ENCODE measurements around the gene BTBD2. TPM values are rescaled to one million over a fixed set of nuclear protein-coding genes. Genes with fewer than 3 reads are reported as not detected.

Gene BTBD2
- total and polyA plus RNA-seq, 2 of the 13 experiments (the other 11 are each of a cell fraction or from before 2014, with no cell fraction given): 28.1 to 45.3 TPM

DNA sequence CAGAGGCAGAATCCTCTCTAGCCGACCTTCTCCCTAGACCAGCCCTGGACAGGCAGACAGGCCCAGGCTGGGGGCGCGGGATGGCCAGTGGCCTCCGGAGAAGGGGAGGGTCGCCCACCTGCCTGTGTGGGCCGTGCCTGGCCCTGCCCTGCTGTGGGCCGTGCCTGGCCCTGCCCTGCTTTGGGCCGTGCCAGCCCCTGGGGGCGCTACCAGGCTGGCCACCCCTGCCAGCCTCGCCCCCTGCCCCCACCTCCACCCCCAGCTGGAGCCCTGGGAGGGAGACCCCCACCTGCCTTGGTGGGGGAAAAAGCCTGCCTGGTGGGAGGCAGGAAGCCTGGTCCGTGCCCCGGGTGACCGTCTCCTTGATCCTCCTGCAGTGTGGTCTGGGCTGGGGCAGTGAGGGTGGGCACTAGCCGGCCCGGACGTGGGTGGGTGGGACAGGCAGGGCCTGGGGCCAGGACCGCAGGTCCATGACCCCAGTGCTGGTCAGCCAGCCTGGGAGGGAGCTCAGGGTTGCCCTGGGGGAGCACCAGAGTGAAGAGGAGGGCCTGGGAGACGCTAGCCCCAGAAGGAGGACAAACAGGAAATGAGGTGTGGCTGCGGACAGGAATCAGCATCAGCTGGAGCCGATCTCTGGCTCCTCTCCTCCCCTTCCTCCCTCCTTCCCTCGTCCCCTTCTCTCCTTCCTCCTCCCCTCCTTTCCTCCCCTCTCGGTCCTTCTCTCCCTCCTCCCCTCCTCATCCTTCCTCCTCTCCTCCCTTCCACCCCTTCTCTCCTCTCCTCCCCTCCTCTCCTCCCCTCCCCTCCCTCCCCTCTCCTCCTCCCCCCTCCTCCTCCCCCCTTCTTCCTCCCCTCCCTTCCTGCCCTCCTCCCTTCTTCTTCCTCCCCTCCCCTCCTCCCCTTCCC is 40.7 kb upstream of the BTBD2 start (continued):
- TF ChIP-seq MXD4 (CRISPR knock-in tag; IDR thresholded peaks at IDR 0.05): no peak
- TF ChIP-seq ZBTB42 (CRISPR knock-in tag; IDR thresholded peaks at IDR 0.05): no peak
- TF ChIP-seq, protein P1, sequence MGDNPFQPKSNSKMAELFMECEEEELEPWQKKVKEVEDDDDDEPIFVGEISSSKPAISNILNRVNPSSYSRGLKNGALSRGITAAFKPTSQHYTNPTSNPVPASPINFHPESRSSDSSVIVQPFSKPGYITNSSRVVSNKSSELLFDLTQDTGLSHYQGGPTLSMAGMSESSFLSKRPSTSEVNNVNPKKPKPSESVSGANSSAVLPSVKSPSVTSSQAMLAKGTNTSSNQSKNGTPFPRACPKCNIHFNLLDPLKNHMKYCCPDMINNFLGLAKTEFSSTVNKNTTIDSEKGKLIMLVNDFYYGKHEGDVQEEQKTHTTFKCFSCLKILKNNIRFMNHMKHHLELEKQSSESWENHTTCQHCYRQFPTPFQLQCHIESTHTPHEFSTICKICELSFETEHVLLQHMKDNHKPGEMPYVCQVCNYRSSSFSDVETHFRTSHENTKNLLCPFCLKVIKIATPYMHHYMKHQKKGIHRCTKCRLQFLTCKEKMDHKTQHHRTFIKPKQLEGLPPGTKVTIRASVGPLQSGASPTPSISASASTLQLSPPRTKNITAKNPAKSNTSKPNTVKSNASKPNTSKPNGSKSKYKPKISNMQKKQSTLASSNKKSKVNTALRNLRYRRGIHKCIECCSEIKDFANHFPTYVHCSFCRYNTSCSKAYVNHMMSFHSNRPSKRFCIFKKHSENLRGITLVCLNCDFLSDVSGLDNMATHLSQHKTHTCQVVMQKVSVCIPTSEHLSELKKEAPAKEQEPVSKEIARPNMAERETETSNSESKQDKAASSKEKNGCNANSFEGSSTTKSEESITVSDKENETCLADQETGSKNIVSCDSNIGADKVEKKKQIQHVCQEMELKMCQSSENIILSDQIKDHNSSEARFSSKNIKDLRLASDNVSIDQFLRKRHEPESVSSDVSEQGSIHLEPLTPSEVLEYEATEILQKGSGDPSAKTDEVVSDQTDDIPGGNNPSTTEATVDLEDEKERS (CRISPR knock-in tag; IDR thresholded peaks at IDR 0.05): peak; percentile 41; the same call in 1 of the 2 replicates
- peak; percentile 54; the same call in 1 of the 2 replicates for TF ChIP-seq NFKB2 (CRISPR knock-in tag; IDR thresholded peaks at IDR 0.05; ENCODE audit: borderline replicate concordance)
- no peak for TF ChIP-seq SSRP1 (CRISPR knock-in tag; IDR thresholded peaks at IDR 0.05)
- TF ChIP-seq CENPX (CRISPR knock-in tag; IDR thresholded peaks at IDR 0.05): no peak
- TF ChIP-seq ZNF496 (CRISPR knock-in tag; IDR thresholded peaks at IDR 0.05; ENCODE audit: insufficient replicate concordance): no peak
- no peak for TF ChIP-seq ZNF564 (CRISPR knock-in tag; IDR thresholded peaks at IDR 0.05)
- TF ChIP-seq, protein P2, sequence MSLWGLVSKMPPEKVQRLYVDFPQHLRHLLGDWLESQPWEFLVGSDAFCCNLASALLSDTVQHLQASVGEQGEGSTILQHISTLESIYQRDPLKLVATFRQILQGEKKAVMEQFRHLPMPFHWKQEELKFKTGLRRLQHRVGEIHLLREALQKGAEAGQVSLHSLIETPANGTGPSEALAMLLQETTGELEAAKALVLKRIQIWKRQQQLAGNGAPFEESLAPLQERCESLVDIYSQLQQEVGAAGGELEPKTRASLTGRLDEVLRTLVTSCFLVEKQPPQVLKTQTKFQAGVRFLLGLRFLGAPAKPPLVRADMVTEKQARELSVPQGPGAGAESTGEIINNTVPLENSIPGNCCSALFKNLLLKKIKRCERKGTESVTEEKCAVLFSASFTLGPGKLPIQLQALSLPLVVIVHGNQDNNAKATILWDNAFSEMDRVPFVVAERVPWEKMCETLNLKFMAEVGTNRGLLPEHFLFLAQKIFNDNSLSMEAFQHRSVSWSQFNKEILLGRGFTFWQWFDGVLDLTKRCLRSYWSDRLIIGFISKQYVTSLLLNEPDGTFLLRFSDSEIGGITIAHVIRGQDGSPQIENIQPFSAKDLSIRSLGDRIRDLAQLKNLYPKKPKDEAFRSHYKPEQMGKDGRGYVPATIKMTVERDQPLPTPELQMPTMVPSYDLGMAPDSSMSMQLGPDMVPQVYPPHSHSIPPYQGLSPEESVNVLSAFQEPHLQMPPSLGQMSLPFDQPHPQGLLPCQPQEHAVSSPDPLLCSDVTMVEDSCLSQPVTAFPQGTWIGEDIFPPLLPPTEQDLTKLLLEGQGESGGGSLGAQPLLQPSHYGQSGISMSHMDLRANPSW (CRISPR knock-in tag; IDR thresholded peaks at IDR 0.05; ENCODE audit: borderline replicate concordance): no peak
- TF ChIP-seq, protein P3, sequence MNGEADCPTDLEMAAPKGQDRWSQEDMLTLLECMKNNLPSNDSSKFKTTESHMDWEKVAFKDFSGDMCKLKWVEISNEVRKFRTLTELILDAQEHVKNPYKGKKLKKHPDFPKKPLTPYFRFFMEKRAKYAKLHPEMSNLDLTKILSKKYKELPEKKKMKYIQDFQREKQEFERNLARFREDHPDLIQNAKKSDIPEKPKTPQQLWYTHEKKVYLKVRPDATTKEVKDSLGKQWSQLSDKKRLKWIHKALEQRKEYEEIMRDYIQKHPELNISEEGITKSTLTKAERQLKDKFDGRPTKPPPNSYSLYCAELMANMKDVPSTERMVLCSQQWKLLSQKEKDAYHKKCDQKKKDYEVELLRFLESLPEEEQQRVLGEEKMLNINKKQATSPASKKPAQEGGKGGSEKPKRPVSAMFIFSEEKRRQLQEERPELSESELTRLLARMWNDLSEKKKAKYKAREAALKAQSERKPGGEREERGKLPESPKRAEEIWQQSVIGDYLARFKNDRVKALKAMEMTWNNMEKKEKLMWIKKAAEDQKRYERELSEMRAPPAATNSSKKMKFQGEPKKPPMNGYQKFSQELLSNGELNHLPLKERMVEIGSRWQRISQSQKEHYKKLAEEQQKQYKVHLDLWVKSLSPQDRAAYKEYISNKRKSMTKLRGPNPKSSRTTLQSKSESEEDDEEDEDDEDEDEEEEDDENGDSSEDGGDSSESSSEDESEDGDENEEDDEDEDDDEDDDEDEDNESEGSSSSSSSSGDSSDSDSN (CRISPR knock-in tag; IDR thresholded peaks at IDR 0.05): peak; percentile 22; the same call in 1 of the 2 replicates
- TF ChIP-seq ZFP62 (CRISPR knock-in tag; IDR thresholded peaks at IDR 0.05): no peak
- TF ChIP-seq ASH2L (IDR thresholded peaks at IDR 0.05; ENCODE audit: insufficient read length, low read depth, low read length): no peak
- no peak for TF ChIP-seq HNF4A (CRISPR knock-in tag; IDR thresholded peaks at IDR 0.05)
- peak; percentile 35; the same call in 1 of the 2 replicates for TF ChIP-seq SALL1 (CRISPR knock-in tag; IDR thresholded peaks at IDR 0.05)
- TF ChIP-seq, protein P4, sequence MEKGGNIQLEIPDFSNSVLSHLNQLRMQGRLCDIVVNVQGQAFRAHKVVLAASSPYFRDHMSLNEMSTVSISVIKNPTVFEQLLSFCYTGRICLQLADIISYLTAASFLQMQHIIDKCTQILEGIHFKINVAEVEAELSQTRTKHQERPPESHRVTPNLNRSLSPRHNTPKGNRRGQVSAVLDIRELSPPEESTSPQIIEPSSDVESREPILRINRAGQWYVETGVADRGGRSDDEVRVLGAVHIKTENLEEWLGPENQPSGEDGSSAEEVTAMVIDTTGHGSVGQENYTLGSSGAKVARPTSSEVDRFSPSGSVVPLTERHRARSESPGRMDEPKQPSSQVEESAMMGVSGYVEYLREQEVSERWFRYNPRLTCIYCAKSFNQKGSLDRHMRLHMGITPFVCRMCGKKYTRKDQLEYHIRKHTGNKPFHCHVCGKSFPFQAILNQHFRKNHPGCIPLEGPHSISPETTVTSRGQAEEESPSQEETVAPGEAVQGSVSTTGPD (CRISPR knock-in tag; IDR thresholded peaks at IDR 0.05): no peak
- no peak for TF ChIP-seq SCMH1 (CRISPR knock-in tag; IDR thresholded peaks at IDR 0.05; ENCODE audit: borderline replicate concordance)
- TF ChIP-seq, protein P5, sequence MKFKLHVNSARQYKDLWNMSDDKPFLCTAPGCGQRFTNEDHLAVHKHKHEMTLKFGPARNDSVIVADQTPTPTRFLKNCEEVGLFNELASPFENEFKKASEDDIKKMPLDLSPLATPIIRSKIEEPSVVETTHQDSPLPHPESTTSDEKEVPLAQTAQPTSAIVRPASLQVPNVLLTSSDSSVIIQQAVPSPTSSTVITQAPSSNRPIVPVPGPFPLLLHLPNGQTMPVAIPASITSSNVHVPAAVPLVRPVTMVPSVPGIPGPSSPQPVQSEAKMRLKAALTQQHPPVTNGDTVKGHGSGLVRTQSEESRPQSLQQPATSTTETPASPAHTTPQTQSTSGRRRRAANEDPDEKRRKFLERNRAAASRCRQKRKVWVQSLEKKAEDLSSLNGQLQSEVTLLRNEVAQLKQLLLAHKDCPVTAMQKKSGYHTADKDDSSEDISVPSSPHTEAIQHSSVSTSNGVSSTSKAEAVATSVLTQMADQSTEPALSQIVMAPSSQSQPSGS (CRISPR knock-in tag; IDR thresholded peaks at IDR 0.05): no peak

Data from HepG2 (cell line).